Stimulated activated CD4-positive, alpha-beta T cell treated with anti-CD3 and anti-CD28 coated beads, Interleukin-12 subunit alpha, Interleukin-12 subunit beta, amount 100 ng/mL, for 4 hours (primary cell): ENCODE data around the gene OSBPL10.
"Not testable (repeated sequence)": the region's sequence is repeated elsewhere in the genome, so short reads cannot be mapped to it uniquely, and the experiment has no call there.

Experiments
- DNase-seq: peaks from one replicate; pipeline ENCODE4 v3.0.0-alpha.2; 2020

OSBPL10 gene

DNA sequence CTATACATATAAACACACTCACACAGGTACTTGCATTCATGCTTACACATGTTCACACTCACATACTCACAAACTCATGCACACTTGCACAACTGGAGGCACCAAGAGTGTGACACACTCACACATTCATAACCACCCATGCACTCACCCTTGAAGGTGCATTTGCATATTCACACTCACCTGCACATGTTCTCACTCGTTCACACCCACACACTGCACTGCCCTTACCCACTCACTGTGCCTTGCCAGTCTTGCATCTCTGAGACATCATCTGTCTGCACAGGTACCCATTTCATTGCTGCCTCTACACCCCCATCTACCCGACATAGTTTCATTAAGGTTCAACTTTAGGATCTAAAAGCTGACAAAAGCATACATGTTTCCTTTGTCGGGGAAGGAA lies 95.8 kb downstream of the OSBPL10 start:
- DNase-seq = no peak

DNA sequence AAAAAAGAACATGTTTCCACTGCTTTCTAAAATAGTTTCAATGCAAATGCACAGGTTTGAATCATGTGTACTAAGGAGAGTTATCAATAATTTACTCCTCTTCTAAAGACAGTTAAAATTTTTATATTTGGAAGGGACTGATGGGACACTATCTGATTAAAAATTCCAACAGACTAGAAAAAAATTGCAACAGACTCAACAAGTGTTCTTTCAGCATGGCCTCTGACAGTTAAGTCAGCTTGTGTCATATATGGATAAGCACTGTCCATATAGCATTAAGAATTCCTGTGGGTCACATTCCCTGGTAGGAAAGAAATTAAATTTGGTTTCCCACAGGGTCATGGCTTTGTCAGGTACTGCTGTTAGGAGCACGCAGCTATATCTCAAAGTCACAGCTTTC lies 96.8 kb downstream of the OSBPL10 start:
- no peak for DNase-seq

DNA sequence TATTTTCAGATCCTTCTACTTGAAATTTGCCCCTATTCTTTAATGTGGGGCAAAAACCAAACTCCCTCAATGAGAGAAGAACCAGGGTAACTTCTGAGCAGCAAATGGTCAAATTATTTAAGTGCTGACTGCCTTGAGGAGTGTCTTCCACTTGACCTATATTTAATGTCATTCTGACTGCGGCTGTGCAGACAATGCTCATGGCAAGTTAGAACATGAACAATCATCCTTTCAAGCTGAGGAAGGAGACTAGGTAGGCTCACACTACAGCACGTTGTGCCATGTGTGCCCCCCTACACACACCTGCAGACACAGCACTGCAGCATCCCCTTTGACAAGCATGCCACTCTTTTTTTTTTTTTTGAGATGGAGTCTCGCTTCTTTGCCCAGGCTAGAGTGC lies 98.2 kb downstream of the OSBPL10 start:
- no peak for DNase-seq

DNA sequence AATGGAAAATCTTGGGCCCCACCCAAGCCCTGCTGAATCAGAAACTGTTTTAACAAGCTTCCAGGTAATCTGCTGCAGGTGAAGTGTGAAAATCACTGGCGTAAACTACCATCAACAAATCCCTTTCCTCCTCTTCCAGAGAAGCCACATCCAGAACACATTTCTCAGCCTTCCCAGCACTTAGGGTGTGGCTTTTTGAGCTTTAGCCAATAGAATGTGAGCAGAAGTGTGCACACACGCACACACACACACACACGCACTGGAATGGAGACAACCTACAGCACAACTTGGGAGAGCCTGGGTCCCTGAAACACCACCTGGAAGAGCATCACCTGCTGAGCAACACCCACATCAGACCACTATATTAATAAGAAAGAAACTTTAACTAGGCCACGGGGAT lies 98.6 kb downstream of the OSBPL10 start:
- DNase-seq = no peak

DNA sequence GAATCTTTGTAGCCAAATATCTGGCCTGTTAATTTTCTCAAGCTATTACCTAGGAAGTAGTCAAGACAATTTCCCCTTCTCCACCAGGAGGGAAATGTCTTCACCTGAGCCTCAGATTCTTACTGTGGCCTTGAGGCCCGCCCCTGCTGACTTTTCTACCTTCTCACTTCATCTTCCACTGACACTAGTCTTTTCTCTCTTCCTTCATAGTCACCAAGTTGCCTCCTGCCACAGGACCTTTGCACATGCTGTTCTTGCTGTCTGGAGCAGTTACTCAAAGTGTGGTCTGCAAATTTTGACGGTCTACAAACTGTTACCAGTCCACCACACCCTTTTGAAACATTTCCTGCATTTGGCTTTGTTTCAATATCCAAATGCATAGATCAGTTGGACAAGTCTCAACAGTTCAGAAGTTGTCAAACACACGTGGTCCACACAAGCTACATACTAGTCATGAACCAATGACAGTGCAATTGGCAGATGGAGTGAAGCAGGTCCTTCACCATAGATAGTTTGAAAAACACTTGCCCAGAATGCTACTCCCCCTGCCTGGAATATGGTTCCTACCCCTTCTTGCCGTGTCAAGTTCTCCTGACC lies 100.5 kb downstream of the OSBPL10 start:
- DNase-seq = no peak

DNA sequence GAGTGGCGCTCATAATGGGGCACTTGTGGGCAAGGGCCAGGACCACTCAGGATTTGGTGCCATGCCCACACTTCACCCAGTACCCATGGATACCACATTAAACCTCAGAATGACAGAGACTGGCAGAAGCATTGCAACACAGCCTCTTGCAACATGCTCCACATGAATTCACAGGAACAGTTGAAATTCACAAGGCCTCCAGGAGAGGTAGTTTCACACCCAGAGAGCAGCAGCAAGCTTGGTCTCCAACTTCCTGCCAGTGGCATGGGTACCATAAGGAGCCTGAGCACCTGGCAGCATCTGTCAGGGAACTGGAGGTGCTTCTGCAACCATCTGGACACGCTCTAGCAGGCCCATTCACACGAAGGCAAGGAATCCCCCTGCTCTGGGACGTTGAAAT lies 101.0 kb downstream of the OSBPL10 start:
- DNase-seq = no peak

DNA sequence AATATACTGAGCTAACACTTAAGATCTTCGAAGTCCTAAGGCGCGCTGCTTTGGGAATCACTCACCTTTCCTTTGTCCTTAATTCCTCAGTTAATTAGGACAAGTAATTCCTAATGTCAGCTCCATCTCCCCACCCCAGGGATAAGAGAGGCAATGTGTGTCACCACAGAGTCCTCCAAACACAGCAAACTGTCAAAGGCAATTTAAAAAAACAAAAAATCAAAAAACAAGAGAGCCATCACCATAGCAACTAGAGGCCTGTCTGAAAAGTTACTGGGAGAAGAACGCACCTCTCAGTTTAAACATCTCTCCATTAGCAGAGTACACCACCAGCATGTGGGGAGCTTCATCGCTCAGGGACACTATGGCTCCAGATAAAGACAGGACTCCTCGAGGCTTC lies 101.7 kb downstream of the OSBPL10 start:
- no peak for DNase-seq

DNA sequence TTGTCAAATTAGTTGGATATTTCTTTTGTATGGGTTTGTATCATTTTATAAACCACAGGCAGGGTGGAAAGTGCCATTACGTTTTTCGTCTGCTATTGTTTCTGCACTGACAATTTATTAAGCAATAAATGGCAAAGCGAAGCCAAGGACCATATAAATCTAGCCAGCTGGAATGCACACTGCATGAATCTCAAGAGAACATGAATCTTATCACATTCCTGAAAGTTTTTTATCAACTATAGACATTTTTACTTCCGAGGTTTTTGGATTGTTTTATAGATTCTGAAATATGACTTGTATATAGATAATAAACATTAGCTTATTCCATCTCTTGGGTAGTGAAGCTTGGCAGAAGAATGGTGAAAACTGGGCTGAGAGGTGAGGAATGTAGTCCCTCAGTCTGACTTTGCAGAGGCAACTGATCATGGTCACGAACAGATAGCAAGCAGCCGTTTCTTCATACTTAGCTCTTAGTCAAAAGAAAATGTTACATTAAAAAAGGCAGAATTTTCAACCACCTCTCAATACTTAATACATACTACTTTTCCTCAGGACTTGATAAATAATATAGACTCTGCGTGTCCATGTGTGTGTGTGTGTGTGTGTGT lies 102.7 kb downstream of the OSBPL10 start:
- no peak for DNase-seq

DNA sequence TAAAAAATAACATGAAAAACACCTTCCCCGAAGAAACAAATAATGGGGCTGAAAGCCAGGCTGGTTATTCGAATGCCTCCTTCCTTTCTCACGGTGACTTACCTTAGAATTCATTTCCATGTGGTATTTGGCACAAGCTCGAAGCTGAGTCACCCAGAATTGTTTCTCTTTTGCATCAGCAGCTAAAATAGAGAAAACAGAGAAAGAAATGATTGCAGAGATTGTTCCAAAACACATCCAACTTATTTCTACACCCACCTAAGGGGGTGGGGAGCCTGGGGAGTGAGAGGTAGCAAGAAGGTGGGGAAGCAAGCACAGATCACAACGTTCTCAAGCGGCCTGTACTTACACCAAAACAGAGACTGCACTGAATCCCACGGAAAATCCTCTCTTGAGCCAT lies 104.7 kb downstream of the OSBPL10 start:
- DNase-seq = no peak

DNA sequence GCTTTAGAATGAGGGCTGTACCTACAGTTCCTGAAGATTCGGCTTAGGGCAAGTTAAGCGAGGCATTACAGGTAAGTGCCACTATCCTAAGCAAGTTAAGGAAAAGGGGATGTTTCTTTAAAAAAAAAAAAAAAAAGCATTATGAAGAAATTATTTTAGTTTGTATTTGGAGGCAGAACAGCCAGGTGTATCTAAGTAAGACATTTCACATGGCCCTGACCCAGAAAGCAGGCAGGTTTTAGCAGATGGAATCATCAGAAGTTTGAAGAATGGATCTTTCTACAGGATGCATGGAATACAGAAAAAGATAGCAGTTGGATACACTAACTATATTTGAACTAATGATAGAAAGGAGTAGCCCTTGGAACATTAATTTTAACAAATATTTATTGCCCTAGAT lies 105.6 kb downstream of the OSBPL10 start:
- DNase-seq = no peak

DNA sequence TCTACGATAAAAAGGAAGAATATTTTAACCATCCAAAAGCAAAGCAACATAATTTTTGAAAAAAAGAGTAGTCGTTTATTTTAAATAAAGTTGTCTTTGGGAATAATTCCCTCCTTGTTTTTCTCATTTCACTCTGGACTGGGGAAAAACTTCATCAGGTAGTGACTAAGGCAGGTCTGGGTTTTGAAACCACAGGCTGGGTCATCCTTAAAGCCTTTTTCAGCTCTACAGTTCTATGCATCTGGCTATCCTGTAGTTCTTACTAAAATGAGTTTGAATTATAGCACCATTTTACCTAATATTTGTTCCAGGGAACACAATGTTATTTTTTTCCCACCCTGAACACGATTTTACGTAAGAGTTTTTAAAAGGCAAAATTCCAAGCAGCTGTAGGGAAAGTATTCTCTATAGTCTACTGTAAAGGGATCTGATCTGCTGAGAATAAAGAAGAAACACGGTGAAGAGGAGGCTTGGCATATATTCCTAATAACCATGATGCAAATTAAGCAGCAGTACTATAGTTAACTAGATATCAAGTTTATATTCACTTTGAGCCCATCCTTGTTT lies 107.7 kb downstream of the OSBPL10 start:
- no peak for DNase-seq

DNA sequence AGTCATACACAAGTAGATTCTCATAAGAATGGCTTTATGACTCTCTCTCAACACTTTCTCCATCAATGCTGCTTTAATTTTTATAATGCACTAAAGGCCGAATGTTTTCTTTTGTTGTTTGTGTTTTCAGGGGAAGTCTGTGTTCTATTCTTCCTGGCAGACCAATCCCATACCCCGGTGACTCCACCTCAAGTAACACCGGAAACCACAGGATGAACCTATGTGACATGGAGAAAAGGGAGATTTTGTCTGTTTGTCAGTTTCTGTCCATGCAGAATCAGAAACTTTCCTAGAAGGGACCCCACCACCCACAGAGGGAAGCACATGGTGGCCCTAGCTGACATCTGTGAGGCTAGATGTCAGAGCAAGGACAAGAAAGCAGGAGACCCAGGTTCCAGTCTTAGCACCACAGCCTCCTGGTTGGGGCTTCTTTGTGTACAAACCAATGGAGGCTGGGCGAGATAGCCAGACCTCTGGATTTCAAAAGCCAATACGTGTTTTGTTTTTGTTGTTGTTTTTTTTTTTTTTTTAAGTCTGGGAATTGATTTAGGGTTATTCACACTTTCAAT lies 109.0 kb downstream of the OSBPL10 start:
- no peak for DNase-seq

DNA sequence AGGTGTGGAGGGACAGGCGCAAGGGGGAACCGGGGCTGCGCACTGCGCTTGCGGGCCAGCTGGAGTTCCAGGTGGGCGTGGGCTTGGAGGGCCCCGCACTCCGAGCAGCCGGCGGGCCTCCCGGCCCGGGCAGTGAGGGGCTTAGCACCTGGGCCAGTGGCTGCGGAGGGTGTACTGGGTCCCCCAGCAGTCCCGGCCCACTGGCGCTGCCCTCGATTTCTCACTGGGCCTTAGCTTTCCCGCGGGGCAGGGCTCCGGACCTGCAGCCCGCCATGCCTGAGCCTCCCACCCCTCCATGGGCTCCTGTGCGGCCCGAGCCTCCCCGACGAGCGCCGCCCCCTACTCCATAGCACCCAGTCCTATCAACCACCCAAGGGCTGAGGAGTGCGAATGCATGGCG lies 111.0 kb downstream of the OSBPL10 start:
- not testable (repeated sequence) for DNase-seq

DNA sequence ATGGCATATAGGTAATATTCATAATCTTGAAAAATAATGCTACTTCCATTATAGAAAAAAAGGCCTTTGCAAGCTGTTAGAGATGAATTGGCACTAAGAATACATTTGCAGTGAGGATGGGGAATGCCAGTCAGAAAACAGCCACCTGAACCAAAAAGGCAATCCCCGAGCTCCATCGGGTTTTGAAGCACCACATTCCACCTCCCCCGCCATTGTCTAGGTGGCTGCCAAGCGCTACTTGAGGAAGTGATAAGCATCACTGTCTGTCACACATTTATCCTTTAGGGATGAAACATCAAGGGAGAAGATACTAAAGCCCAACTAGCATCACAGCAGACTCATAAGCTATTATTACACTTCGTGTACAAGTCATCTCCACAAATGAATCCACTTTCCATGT lies 112.8 kb downstream of the OSBPL10 start:
- no peak for DNase-seq

DNA sequence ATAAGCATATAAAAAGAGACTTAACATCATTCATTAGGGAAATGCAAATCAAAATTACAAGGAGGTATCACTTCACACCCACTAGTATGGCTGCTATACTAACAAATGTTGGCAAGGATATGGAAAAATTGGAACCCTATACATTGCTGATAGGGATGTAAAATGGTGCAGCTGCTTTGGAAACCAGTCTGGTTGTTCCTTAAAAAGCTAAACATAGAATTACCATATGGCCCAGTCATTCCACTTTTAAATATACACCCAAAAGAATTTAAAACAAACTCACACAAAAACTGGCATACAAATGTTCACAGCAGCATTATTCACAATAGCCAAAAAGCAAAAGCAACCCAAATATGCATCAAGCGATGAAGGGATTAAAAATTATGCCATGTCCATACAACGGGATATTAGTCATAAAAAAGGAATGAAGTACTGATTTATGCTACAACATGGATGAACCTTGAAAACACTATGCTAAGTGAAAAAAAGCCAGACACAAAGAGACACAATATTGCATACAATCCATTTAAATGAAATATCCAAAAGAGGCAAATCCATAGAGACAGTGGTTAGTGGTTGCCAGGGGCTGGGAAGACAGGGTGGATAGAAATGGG lies 118.3 kb downstream of the OSBPL10 start:
- no peak for DNase-seq

DNA sequence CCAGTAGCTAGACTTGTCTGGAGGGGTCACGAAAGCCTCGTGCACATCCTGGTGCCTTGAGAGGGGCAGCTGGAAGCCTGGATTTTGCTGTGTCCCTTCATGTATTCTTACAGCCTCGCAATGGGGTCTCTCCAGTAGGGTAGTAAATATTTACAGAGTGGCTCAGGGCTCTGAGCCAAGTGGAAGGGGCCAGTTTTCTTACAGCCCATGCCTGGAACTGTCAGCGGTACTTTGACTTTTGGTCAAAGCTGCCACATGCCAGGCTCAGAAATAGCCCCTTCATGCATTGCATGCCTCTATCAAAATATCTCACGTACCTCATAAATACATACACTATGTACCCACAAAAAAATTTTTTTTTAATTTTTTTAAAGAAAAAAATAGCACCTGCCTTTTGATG lies 119.2 kb downstream of the OSBPL10 start:
- no peak for DNase-seq

DNA sequence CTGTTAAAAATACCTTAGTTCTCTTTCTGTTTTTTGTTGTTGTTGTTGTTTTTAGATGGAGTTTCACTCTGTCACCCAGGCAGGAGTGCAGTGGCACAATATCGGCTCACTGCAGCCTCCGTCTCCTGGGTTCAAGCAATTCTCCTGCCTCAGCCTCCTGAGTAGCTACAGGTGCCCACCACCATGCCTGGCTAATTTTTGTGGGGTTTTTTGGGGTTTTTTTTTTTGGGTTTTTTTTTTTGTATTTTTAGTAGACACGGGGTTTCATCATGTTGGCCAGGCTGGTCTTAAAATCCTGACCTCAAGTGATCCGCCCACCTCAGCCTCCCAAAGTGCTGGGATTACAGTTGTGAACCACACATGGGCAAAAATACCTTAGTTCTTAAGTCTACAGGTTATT lies 120.4 kb downstream of the OSBPL10 start:
- DNase-seq = not testable (repeated sequence)

DNA sequence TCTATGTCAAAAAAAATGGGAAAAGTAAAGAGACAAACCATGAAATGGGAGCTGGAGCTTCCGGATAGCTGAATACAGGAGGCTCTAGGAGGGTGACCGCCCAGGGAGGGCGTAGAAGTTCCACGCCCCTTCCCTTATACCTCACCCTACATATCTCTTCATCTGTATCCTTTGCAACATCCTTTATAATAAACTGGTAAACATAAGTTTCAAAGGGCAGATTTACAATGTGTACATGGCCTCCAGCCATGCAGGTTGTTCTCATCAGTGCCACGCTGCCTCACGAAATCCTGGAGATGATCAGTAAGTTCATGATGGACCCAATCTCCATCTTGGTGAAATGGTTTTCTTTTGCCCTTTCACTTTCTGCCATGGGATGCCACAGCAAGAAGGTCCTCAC lies 121.8 kb downstream of the OSBPL10 start:
- DNase-seq = no peak

DNA sequence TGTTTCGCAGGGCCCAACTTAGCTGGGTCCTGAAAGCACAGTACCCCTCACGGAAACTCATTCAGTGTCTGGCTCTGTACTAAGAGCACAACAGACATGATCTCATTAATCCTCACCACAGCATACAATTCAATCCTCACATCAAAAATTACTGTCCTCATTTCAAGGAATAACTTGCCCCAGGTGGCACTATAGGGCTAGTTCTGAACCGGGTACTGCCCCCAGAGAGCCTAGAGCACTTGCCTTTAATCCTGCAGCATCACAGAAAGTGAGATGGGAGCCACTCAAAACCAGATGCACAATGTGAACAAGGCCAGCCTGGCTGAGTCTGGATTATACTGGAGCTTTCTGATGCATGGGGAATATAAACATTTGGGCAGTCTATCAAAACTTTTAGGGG lies 122.6 kb downstream of the OSBPL10 start:
- DNase-seq = no peak

DNA sequence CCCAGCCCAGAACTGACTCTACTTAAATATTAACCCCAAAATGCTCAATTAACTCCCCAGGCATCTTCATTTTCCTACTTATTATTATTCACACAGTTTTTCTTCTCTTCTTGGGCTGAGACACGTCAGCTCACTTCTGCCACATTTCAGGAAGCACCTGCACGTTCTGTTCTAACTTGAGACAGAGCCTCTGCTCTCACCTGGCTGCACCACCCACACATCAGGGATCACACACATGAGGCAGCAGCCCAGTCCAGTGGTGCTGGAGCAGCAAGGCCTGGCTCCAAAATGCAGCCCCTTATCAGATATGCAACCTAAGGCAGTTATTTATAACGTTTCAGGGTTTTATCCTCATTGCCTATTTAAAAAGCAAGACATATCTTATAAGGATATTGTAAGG lies 127.5 kb downstream of the OSBPL10 start:
- no peak for DNase-seq

DNA sequence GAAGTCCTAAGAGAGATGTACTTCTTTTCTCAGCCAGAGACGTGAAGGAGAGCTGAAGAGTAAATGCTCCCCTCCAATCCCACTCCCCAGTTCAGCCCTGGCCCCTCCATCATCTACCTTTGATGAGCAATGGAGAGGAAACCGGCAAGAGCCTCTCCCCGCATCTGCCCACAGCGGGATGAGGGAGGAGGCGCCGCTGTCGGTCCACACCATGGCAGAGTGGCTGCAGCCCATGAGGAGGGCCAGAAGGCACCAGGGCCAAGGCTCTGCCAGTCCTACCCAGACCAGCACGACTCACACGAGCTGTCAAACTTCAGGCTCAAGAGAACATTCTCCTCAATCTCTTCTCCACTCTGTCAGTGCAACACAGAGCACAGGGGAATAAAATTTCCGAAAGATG lies 129.8 kb downstream of the OSBPL10 start:
- no peak for DNase-seq

DNA sequence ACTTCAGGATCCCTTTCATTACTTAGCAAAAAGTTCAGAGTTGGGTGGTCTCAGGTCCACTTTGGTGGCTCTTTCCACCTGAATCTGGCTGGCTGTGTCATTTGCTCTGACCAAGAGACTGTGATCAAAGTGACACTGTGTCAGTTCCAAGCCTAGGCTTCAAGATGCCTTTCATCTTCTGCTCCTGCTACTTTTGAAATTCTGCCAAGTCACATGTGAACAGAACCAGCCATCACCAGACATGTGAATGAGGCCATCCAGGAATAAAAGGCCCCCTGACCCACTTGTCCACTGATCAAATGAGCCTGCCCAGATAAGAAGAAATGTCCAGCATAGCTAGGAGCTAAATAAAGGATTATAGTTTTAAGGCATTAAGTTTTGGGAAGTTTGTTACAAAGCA lies 132.2 kb downstream of the OSBPL10 start:
- DNase-seq = no peak

DNA sequence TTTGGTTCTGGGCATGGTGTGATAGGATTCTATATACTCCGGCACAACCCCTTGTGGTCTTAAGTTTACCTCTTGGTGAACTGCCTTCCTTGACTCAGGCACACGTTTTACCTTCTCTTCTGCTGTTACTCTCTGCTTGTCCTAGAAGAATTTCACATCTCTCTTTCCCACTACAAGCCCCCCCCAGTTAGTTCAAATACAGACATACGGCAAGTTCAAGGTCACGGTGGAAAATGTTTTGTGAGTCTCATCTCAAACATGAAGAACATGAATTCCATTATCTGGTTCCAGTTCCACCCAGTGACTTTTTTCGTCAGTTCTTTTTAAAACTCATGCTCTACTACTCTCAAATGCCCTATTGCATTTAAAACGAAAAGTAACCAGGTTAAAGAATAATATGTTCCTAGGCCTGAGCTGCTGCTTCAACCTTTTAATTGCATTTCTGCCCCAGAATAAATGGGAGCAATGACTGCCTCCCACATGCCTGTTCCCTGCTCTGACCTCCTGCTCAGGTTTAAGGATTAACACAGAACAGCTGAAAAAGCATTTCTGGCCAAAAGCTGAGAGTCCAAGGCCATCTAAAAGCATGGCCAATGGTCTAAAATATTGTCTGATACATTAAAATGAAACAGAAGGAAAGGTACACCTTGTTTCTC lies 132.8 kb downstream of the OSBPL10 start:
- no peak for DNase-seq

DNA sequence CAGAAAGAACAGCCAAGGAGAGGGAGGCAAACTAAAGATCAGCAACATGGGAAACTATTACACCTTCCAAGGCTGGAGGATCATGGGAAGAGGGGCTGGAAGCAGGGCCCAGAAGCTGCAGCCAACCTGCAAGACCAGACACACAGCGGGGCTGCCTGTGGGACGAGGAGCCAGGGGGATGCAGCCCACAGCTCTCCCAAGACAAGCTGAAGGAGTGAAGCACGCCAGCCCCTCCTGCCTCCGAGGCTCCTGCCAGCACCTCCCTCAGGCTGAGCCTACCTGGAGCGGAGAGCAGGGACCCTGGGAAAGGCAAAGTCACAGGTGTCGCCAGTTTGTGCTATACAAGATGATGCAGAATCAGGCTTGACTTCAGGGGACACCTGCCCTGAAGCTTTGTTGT lies 133.3 kb downstream of the OSBPL10 start:
- no peak for DNase-seq
